Vagina (tissue), 2 donors: ENCODE measurements around the gene SDCCAG8.

Source experiments
- CTCF ChIP-seq, 3 experiments: fragments of 450-650 bp in 2 of 3; fragments of 200-600 bp in 1 of 3; sonication (generic) in 1 of 3; IDR thresholded peaks; one replicate each; pipeline ENCODE4 v1.5.1; 2017 to 2019; ENCODE audit warnings: antibody characterized with exemption in 3 of 3, mild to moderate bottlenecking in 2 of 3, moderate library complexity in 2 of 3
- POLR2A ChIP-seq, 2 donors: fragments of 450-650 bp; IDR thresholded peaks; one replicate each; pipeline ENCODE4 v1.6.1; 2017; ENCODE audit warnings: antibody characterized with exemption in 2 of 2, mild to moderate bottlenecking in 2 of 2, moderate library complexity in 2 of 2

GRCh38 chr1:243461700-243462099, 205.9 kb downstream of the SDCCAG8 start:
- no peak for TF ChIP-seq CTCF (IDR thresholded peaks at IDR 0.05)
- TF ChIP-seq POLR2A (IDR thresholded peaks at IDR 0.05) = no peak
